Measurements from ENCODE around the gene GRAMD1A. TPM values are rescaled to one million over a fixed set of nuclear protein-coding genes. Genes with fewer than 3 reads are reported as not detected.

GRAMD1A gene
- total and polyA plus RNA-seq, 2 of the 8 experiments (the other 6 are each of a cell fraction or from before 2014, with no cell fraction given), result 113 to 154 TPM

GRCh38 chr19:35062942-35063341, 62.8 kb downstream of the GRAMD1A start:
- H4K20me1 ChIP-seq (replicated peaks in 1 of 2; ENCODE audit: control insufficient read depth in 1 of 2, insufficient read depth in 2 of 2, low read length in 2 of 2), result peaks cover 0 to 1% of the 10 kb centered on the region in 2 experiments
- H3K36me3 ChIP-seq (ENCODE audit: control insufficient read depth in 2 of 4, insufficient read depth in 4 of 4, low read length in 3 of 4), result no peaks in the 10 kb centered on the region
- H3K4me2 ChIP-seq (ENCODE audit: insufficient read depth in 1 of 2, low read depth in 2 of 2, low read length in 2 of 2), result no peak overlapping the region
- no peaks in the 10 kb centered on the region for H3K23me2 ChIP-seq (ENCODE audit: low read depth, low read length)
- H3K4ac ChIP-seq (replicated peaks; ENCODE audit: insufficient read length, low read depth, low read length), result no peak overlapping the region
- H3K9ac ChIP-seq (replicated peaks in 1 of 4; ENCODE audit: extremely low read depth in 1 of 4, low read depth in 3 of 4, low read length in 3 of 4), result no peak overlapping the region
- no peak for FAIRE-seq
- no peaks in the 10 kb centered on the region for H3K9me3 ChIP-seq (ENCODE audit: insufficient read depth in 2 of 2, low read depth in 1 of 2, low read length in 1 of 2)
- no peak overlapping the region for H3K23ac ChIP-seq (ENCODE audit: insufficient read length)
- no peak for DNase-seq (ENCODE audit: low read depth in 1 of 2, low spot score in 2 of 2)
- WGBS, 2 experiments (ENCODE audit: extremely low coverage in 1 of 2, insufficient coverage in 1 of 2, insufficient read length in 1 of 2, insufficient replicate concordance in 2 of 2, low coverage in 1 of 2, low lambda C conversion rate in 2 of 2, missing lambda C conversion rate in 1 of 2), result 87% methylated on average over 7 of the region's 7 CpGs; no CpG with 5 or more reads in 1 of the 2 experiments
- H2AFZ ChIP-seq (ENCODE audit: low read length), result no peak overlapping the region
- no peak overlapping the region for H2BK15ac ChIP-seq (ENCODE audit: low read length)
- H3K79me1 ChIP-seq (ENCODE audit: low read depth, low read length), result no peaks in the 10 kb centered on the region
- no peak overlapping the region for H2AK5ac ChIP-seq (ENCODE audit: low read depth, low read length)
- no peak overlapping the region for H2BK120ac ChIP-seq (replicated peaks; ENCODE audit: low read depth, low read length)
- peaks cover 0 to 2% (median 0%) of the 10 kb centered on the region in 4 experiments; a peak in 1 of 7 replicates for H3K27me3 ChIP-seq (replicated peaks in 1 of 4; ENCODE audit: control insufficient read depth in 3 of 4, extremely low read depth in 1 of 4, insufficient read depth in 3 of 4, low read length in 3 of 4)
- no peak overlapping the region for H4K91ac ChIP-seq (replicated peaks; ENCODE audit: insufficient read length, low read length)
- H4K5ac ChIP-seq (ENCODE audit: insufficient read length, low read depth, low read length), result no peak overlapping the region
- no peak overlapping the region for H3K27ac ChIP-seq (ENCODE audit: low read depth, low read length)
- no peak overlapping the region for H3K18ac ChIP-seq (ENCODE audit: extremely low read depth, low read length)
- no peak overlapping the region for H3K56ac ChIP-seq (replicated peaks; ENCODE audit: insufficient read length, low read depth, low read length)
- POLR2A ChIA-PET (ENCODE audit: partially characterized antibody), result interaction anchor here (0.8 to 2.1 kb wide), 3 partner anchors 11 to 53 kb away, joined by 3 to 9 read pairs (median 3); no protein-coding TSS in a partner anchor
- no peak overlapping the region for H3K14ac ChIP-seq (ENCODE audit: insufficient read length)
- no peaks in the 10 kb centered on the region for H3K79me2 ChIP-seq (ENCODE audit: control insufficient read depth in 1 of 2, insufficient read depth in 2 of 2, low read length in 2 of 2)
- H2BK5ac ChIP-seq (ENCODE audit: low read depth, low read length), result no peak overlapping the region
- H3K4me3 ChIP-seq (ENCODE audit: extremely low read depth in 1 of 4, insufficient read depth in 2 of 4, low read depth in 3 of 4, low read length in 4 of 4), result no peak overlapping the region
- CTCF ChIA-PET (ENCODE audit: partially characterized antibody), result interaction anchor here (1.4 to 2.7 kb wide), 4 partner anchors 14 to 290 kb away, joined by 3 to 14 read pairs (median 3); no protein-coding TSS in a partner anchor
- H2BK20ac ChIP-seq (ENCODE audit: low read length), result no peak overlapping the region
- H3K4me1 ChIP-seq (replicated peaks in 1 of 4; ENCODE audit: control insufficient read depth in 3 of 4, insufficient read depth in 4 of 4, low read length in 3 of 4), result no peaks in the 10 kb centered on the region; a peak in 2 of 7 replicates
- H4K8ac ChIP-seq (ENCODE audit: extremely low read depth, insufficient read depth, low read length), result no peak overlapping the region
- H2BK12ac ChIP-seq (ENCODE audit: low read depth, low read length), result no peak overlapping the region
- TF ChIP-seq CREB1 (IDR thresholded peaks at IDR 0.05), result no peak
- TF ChIP-seq EZH2 (IDR thresholded peaks at IDR 0.05; ENCODE audit: low read depth, low read length, severe bottlenecking), result no peak
- no peak for TF ChIP-seq FOSL1 (IDR thresholded peaks at IDR 0.05; ENCODE audit: insufficient read depth, low read depth, low read length)
- TF ChIP-seq BRCA1 (IDR thresholded peaks at IDR 0.05; ENCODE audit: low read depth, low read length), result no peak
- no peak for TF ChIP-seq SP4 (IDR thresholded peaks at IDR 0.05; ENCODE audit: low read length)
- no peak for TF ChIP-seq EGR1 (IDR thresholded peaks at IDR 0.05; ENCODE audit: borderline replicate concordance, low read depth, low read length)
- TF ChIP-seq SRF (IDR thresholded peaks at IDR 0.05; ENCODE audit: low read depth, low read length), result no peak
- no peak for TF ChIP-seq SIRT6 (IDR thresholded peaks at IDR 0.05; ENCODE audit: low read length)
- TF ChIP-seq POLR2A (IDR thresholded peaks at IDR 0.05; ENCODE audit: control extremely low read depth in 1 of 2, low read depth in 2 of 2, low read length in 2 of 2), result no peak
- TF ChIP-seq E2F6 (IDR thresholded peaks at IDR 0.05), result no peak
- no peak for TF ChIP-seq SIN3A (conservative IDR thresholded peaks at IDR 0.05 in 1 of 2, IDR thresholded peaks at IDR 0.05 in 1 of 2; ENCODE audit: low read depth in 1 of 2, low read length in 2 of 2)
- TF ChIP-seq CHD2 (IDR thresholded peaks at IDR 0.05; ENCODE audit: low read length), result no peak
- TF ChIP-seq ASH2L (IDR thresholded peaks at IDR 0.05; ENCODE audit: low read length), result no peak
- no peak for TF ChIP-seq POU5F1 (IDR thresholded peaks at IDR 0.05; ENCODE audit: low read depth, low read length)
- TF ChIP-seq BACH1 (IDR thresholded peaks at IDR 0.05; ENCODE audit: low read length), result no peak

Measured in H1 (cell line).